HCT116 (cell line): ENCODE measurements around the gene KRT73. TPM values are rescaled to one million over a fixed set of nuclear protein-coding genes. Genes with fewer than 3 reads are reported as not detected.

Experiments
- ATAC-seq: fragments of 200-7000 bp; cut with Tn5 transposase; 2 replicates; pipeline ENCODE4 v1.9.1; 2020; ENCODE audit warnings: mild to moderate bottlenecking, moderate library complexity
- BruUV-seq: library from RNA; stranded (reverse); fragments of 400-500 nt; replicated peaks from 2 replicates; lab custom pipeline; 2021; lab: Mats Ljungman, UMichigan
- CTCF ChIA-PET: fragments of 300-600 bp; sonication (Branson Sonifier 250); formaldehyde crosslinking; loops from one replicate; lab custom pipeline; 2021; ENCODE audit warnings: antibody characterized with exemption; lab: Charles Lee
- POLR2A ChIA-PET: fragments of 300-600, 350-600 bp; sonication (Branson Sonifier 250); formaldehyde crosslinking; loops from one replicate; lab custom pipeline; 2021; ENCODE audit warnings: antibody characterized with exemption; lab: Charles Lee
- RAD21 ChIA-PET, 2 experiments: fragments of 300-600 bp; sonication (Branson Sonifier 250); formaldehyde crosslinking; loops; one replicate each; lab custom pipeline; 2023; ENCODE audit warnings: low total read pairs in 2 of 2; ENCODE audit not compliant: uncharacterized antibody in 2 of 2, unreplicated experiment in 2 of 2, low non-redundant PET in 1 of 2; lab: Charles Lee
- DNase-seq: peaks from one replicate; pipeline ENCODE4 v3.0.0-alpha.2; 2010; ENCODE audit warnings: low read depth, low spot score
- H2AFZ ChIP-seq: fragments of 200-600 bp; shearing (Covaris generic), sonication (generic); 2 replicates; pipeline ENCODE4 v1.6.1; 2017; ENCODE audit warnings: low read depth, mixed run types, mixed read lengths, antibody characterized with exemption, low read length; ENCODE audit not compliant: poor library complexity, severe bottlenecking
- H3K27ac ChIP-seq: 2 replicates; pipeline ENCODE4 v1.5.1; 2012; ENCODE audit warnings: low read depth, low read length
- H3K27me3 ChIP-seq: fragments of 200-600 bp; sonication (generic); 2 replicates; pipeline ENCODE4 v1.6.1; 2016; ENCODE audit warnings: mixed run types, low read length, mixed read lengths; ENCODE audit not compliant: insufficient read depth
- H3K36me3 ChIP-seq, 2 experiments: fragments of 200-500 bp in 1 of 2; fragments of 200-600 bp in 1 of 2; sonication (Bioruptor generic) in 1 of 2; sonication (generic) in 1 of 2; 2 replicates each; pipeline versions ENCODE4 v1.5.1 to v1.6.1; 2014 to 2016; ENCODE audit warnings: low read length in 2 of 2, inconsistent platforms in 1 of 2, mixed read lengths in 1 of 2, mixed run types in 1 of 2; ENCODE audit not compliant: insufficient read depth in 2 of 2, control insufficient read depth in 1 of 2
- H3K4me1 ChIP-seq, 2 experiments: fragments of 200-600 bp in 1 of 2; sonication (generic) in 1 of 2; 2 replicates each; pipeline versions ENCODE4 v1.5.1 to v1.6.1; 2012 to 2017; ENCODE audit warnings: low read length in 2 of 2, inconsistent platforms in 1 of 2, mild to moderate bottlenecking in 1 of 2, mixed read lengths in 1 of 2, mixed run types in 1 of 2, moderate library complexity in 1 of 2; ENCODE audit not compliant: insufficient read depth in 2 of 2, control insufficient read depth in 1 of 2
- H3K4me2 ChIP-seq: fragments of 200-600 bp; sonication (generic); 2 replicates; pipeline ENCODE4 v1.6.1; 2017; ENCODE audit warnings: mixed run types, low read length, mixed read lengths
- H3K4me3 ChIP-seq, 2 experiments: fragments of 200-600 bp in 1 of 2; sonication (generic) in 1 of 2; replicated peaks in 1 of 2; 2 replicates each; pipeline ENCODE4 v1.5.1; 2011 to 2016; ENCODE audit warnings: low read length in 2 of 2, control low read depth in 1 of 2, low read depth in 1 of 2, mild to moderate bottlenecking in 1 of 2, mixed read lengths in 1 of 2, mixed run types in 1 of 2
- H3K79me2 ChIP-seq: fragments of 200-600 bp; sonication (generic); 2 replicates; pipeline ENCODE4 v1.6.1; 2017; ENCODE audit warnings: mild to moderate bottlenecking, mixed run types, low read length, moderate library complexity, mixed read lengths; ENCODE audit not compliant: insufficient read depth
- H3K9ac ChIP-seq: fragments of 200-600 bp; sonication (generic); 2 replicates; pipeline ENCODE4 v1.6.1; 2016; ENCODE audit warnings: low read length, mixed read lengths
- H3K9me2 ChIP-seq: fragments of 200-600 bp; sonication (generic), shearing (Covaris generic); 2 replicates; pipeline ENCODE4 v1.6.1; 2017; ENCODE audit warnings: mixed run types, mild to moderate bottlenecking, moderate library complexity; ENCODE audit not compliant: insufficient read depth
- H3K9me3 ChIP-seq, 2 experiments: fragments of 200-500 bp in 1 of 2; fragments of 200-600 bp in 1 of 2; sonication (Bioruptor generic) in 1 of 2; sonication (generic) in 1 of 2; 2 replicates each; pipeline ENCODE4 v1.6.1; 2014 to 2017; ENCODE audit warnings: low read length in 2 of 2, mixed read lengths in 2 of 2, inconsistent platforms in 1 of 2, low read depth in 1 of 2, mild to moderate bottlenecking in 1 of 2, mixed run types in 1 of 2, moderate library complexity in 1 of 2; ENCODE audit not compliant: control insufficient read depth in 1 of 2, insufficient read depth in 1 of 2
- H4K20me1 ChIP-seq: fragments of 200-600 bp; sonication (generic), shearing (Covaris generic); 2 replicates; pipeline ENCODE4 v1.6.1; 2017; ENCODE audit warnings: mixed run types, mild to moderate bottlenecking, moderate library complexity; ENCODE audit not compliant: insufficient read depth
- CEBPB ChIP-seq: IDR thresholded peaks from 2 replicates; pipeline ENCODE4 v1.6.1; 2012; ENCODE audit warnings: low read depth
- CTCF ChIP-seq, 3 experiments: fragments of 200-600 bp in 1 of 3; sonication (generic) in 1 of 3; IDR thresholded peaks in 2 of 3; conservative IDR thresholded peaks in 1 of 3; 2 replicates each; pipeline ENCODE4 v1.5.1; 2012 to 2017; ENCODE audit warnings: low read depth in 2 of 3, low read length in 2 of 3, antibody characterized with exemption in 1 of 3, borderline replicate concordance in 1 of 3, control low read depth in 1 of 3, mild to moderate bottlenecking in 1 of 3, mixed read lengths in 1 of 3, mixed run types in 1 of 3, moderate library complexity in 1 of 3; ENCODE audit not compliant: insufficient read depth in 1 of 3
- EGR1 ChIP-seq: IDR thresholded peaks from 2 replicates; pipeline ENCODE4 v1.6.1; 2012; ENCODE audit warnings: low read depth
- EZH2phosphoT487 ChIP-seq: fragments of 200-600 bp; IDR thresholded peaks from 2 replicates; pipeline ENCODE4 v1.6.1; 2018; ENCODE audit warnings: antibody characterized with exemption, borderline replicate concordance
- FOSL1 ChIP-seq: IDR thresholded peaks from 2 replicates; pipeline ENCODE4 v1.6.1; 2012; ENCODE audit warnings: low read depth
- POLR2A ChIP-seq: IDR thresholded peaks from 2 replicates; pipeline ENCODE4 v1.7.0; 2011; ENCODE audit warnings: borderline replicate concordance; ENCODE audit not compliant: insufficient read depth, insufficient read length; ENCODE audit errors: extremely low read depth
- POLR2AphosphoS5 ChIP-seq: IDR thresholded peaks from 2 replicates; pipeline ENCODE4 v1.6.1; 2011; ENCODE audit warnings: mild to moderate bottlenecking, low read depth, low read length, moderate library complexity
- REST ChIP-seq: IDR thresholded peaks from 2 replicates; pipeline ENCODE4 v1.6.1; 2012; ENCODE audit warnings: low read depth
- SIN3A ChIP-seq: IDR thresholded peaks from 2 replicates; pipeline ENCODE4 v1.6.1; 2012; ENCODE audit warnings: low read depth
- SP1 ChIP-seq: IDR thresholded peaks from 2 replicates; pipeline ENCODE4 v1.6.1; 2012; ENCODE audit warnings: low read depth
- SRF ChIP-seq: IDR thresholded peaks from 2 replicates; pipeline ENCODE4 v1.6.1; 2012; ENCODE audit warnings: low read depth
- YY1 ChIP-seq: IDR thresholded peaks from 2 replicates; pipeline ENCODE4 v1.6.1; 2011; ENCODE audit warnings: low read length, low read depth, moderate library complexity, mild to moderate bottlenecking; ENCODE audit not compliant: insufficient replicate concordance; ENCODE audit errors: extremely low read depth
- ZNF274 ChIP-seq: fragments of 200-500 bp; sonication (Bioruptor generic); IDR thresholded peaks from 2 replicates; pipeline ENCODE4 v1.6.1; 2014; ENCODE audit warnings: mild to moderate bottlenecking, low read depth, low read length, inconsistent platforms
- intact Hi-C: fragments of 100-400 bp; cut with micrococcal nuclease; formaldehyde crosslinking; loops from 2 replicates; pipeline ENCODE4 v1.10.0; 2022
- total RNA-seq: library from RNA; stranded (reverse); gene quantifications from one replicate; pipeline ENCODE4 v1.2.1, GENCODE V29; 2021; ENCODE audit not compliant: unreplicated experiment
- TF ChIP-seq, protein P1 (sequence below): IDR thresholded peaks from 2 replicates; pipeline ENCODE4 v1.6.1; 2012
- TF ChIP-seq, protein P2 (sequence below): IDR thresholded peaks from 2 replicates; pipeline ENCODE4 v1.6.1; 2012

Gene KRT73
- total RNA-seq, 1 experiment from 2014 or later: not detected

DNA sequence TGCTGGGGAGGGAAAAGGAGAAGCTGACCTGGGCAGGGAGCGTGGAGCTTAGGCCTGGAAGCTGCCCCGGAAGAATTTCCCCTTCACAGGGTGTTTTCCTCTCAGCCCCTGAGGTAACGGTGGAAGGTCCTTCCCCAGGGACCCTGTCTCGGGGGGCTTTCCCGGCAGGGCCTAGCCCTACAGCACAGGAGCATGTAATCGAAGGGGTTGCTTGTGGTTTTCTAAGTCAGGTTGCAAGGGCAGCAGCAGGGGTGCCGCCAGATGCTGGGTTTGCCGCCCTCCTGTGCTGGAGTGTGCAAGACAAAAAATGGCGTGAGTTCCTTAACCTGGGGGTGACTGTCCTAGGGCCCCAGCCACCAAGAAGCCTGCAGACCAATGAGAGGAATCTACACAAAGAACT lies 43.1 kb downstream of the KRT73 start:
- Histone ChIP-seq H3K27me3 (no peaks in the 10 kb centered on the region), H3K27ac (no peak overlapping the region), H4K20me1 (no peaks in the 10 kb centered on the region), H3K36me3 (no peaks in the 10 kb centered on the region), H3K9ac (no peak overlapping the region), H3K79me2 (no peaks in the 10 kb centered on the region), H3K4me2 (no peak overlapping the region), H3K4me1 (peaks cover 0 to 8% of the 10 kb centered on the region in 2 experiments; a peak in 3 of 4 replicates), H2AFZ (no peak overlapping the region), H3K9me2 (no peaks in the 10 kb centered on the region), H3K9me3 (no peaks in the 10 kb centered on the region), H3K4me3 (no peak overlapping the region)
- intact Hi-C loops: no loop called here
- ChIA-PET POLR2A (no interaction called here), CTCF (no interaction called here), RAD21 (no interaction called here)
- no peak for ATAC-seq
- no peak for DNase-seq
- no TSS peak for BruUV-seq
- TF ChIP-seq CEBPB (no peak), EZH2phosphoT487 (no peak), FOSL1 (no peak), ZNF274 (no peak), SRF (no peak), POLR2AphosphoS5 (no peak)
- TF ChIP-seq, protein P1, sequence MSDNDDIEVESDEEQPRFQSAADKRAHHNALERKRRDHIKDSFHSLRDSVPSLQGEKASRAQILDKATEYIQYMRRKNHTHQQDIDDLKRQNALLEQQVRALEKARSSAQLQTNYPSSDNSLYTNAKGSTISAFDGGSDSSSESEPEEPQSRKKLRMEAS: no peak
- TF ChIP-seq, protein P2, sequence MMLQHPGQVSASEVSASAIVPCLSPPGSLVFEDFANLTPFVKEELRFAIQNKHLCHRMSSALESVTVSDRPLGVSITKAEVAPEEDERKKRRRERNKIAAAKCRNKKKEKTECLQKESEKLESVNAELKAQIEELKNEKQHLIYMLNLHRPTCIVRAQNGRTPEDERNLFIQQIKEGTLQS: no peak

DNA sequence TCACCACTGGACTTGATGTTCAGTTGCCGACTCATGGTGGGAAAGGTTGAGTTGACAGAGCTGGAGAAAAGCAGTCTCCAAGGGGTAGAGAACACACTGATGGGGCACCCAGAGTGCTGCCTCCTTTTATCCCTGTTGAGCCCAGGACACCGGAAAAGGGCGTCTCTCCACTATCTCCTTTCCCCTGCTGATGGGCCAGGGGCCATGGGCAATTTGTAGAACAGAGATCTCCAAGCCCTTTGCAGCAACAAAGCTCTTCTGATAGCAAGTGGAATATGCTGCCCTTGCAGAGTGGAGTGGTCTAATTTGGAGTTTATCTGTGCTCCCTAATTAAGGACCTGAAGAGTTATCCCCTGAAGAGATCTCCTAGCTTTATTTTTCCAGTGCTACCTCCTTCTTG lies 44.6 kb downstream of the KRT73 start, which contains the start of gene KRT74:
KRT74 (minus strand) TSS at position 101 of the 400 bp plus-strand sequence; CDS start at position 35, 66 bp downstream.
- H3K4me2 ChIP-seq: no peak within 1 kb of the TSS
- H4K20me1 ChIP-seq: no peaks in the 10 kb centered on the region
- intact Hi-C loops: no loop called here
- ATAC-seq (no peak), DNase-seq (no peak)
- no peak within 1 kb of the TSS for H3K27ac ChIP-seq
- POLR2A ChIA-PET: no interaction called here
- no peak within 1 kb of the TSS for H3K4me3 ChIP-seq
- no peak within 1 kb of the TSS for H2AFZ ChIP-seq
- H3K9me2 ChIP-seq: no peaks in the 10 kb centered on the region
- RAD21 ChIA-PET: interaction anchor here in 1 of 2 experiments (1.1 kb wide), 1 partner anchor 8 kb away, joined by 3 read pairs; no protein-coding TSS in a partner anchor
- H3K36me3 ChIP-seq: no peaks in the 10 kb centered on the region
- CTCF ChIA-PET: interaction anchor here (0.8 kb wide), 1 partner anchor 306 kb away, joined by 3 read pairs; no protein-coding TSS in a partner anchor
- H3K27me3 ChIP-seq: no peaks in the 10 kb centered on the region
- no peaks in the 10 kb centered on the region for H3K4me1 ChIP-seq
- no TSS peak for BruUV-seq
- no peaks in the 10 kb centered on the region for H3K79me2 ChIP-seq
- H3K9me3 ChIP-seq: no peaks in the 10 kb centered on the region
- H3K9ac ChIP-seq: no peak within 1 kb of the TSS
- TF ChIP-seq POLR2A: no peak
- no peak for TF ChIP-seq CTCF (IDR thresholded peaks at IDR 0.05 in 2 of 3, conservative IDR thresholded peaks at IDR 0.05 in 1 of 3; ENCODE audit: borderline replicate concordance in 1 of 3, insufficient read depth in 1 of 3, low read depth in 2 of 3, low read length in 2 of 3)
- no peak for TF ChIP-seq FOSL1
- no peak for TF ChIP-seq YY1
- no peak for TF ChIP-seq POLR2AphosphoS5
- no peak for TF ChIP-seq EGR1
- TF ChIP-seq SIN3A: no peak
- TF ChIP-seq SRF: no peak
- TF ChIP-seq SP1: no peak
- no peak for TF ChIP-seq REST
- TF ChIP-seq, protein P2: no peak
